ENCODE results near the gene DESI2. TPM values are rescaled to one million over a fixed set of nuclear protein-coding genes. Genes with fewer than 3 reads are reported as not detected.

The DESI2 gene
- 10 to 100 TPM; 28.0 to 31.3 TPM for total RNA-seq

DNA sequence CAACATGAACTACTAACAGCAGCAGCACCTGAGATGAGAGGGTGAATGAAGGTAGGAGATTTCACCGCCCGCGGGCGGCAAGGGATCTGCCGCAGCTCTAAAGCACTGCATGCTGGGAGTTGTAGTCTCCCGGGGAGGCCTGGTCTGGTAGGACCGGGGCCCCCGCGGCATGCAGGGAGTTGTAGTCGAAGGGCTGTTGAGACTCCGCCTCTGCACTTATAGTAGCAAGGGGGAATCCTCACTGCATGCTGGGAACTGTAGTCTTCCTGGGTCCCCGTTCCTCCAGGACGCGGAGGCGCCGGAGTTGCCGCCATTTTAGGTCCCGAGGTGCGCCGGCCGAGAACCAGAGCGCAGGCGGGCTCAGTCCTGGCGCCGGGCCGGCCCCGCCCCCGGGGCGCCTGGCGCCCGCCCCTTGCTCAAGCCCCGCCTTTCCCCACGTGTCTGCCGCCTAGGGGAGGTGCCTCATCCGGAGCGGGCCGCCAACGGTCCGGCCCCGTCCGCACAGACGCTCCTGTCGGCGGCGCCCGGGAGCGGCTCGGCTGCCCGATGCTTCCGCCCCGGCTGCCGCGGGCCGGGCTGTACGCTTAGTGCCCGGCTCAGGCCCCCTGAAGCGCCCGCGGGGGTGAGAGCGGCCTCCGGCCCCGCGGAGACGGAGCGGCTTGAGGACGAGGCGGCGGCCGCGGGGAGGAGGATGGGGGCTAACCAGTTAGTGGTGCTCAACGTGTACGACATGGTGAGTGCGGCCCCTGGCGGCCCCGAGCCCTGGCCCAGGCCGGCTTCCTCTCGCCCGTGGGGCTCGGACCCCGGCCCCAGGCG, at the start of gene DESI2:
TSS of gene DESI2 (plus strand) at position 504 of the 816 bp plus-strand sequence. CDS start at position 692, 188 bp downstream.
- H3K4me3 Mint-ChIP-seq = peak within 1 kb of the TSS; percentile 88
- H3K27me3 Mint-ChIP-seq = no peaks in the 10 kb centered on the region
- no peaks in the 10 kb centered on the region for H3K9me3 Mint-ChIP-seq
- ATAC-seq (ENCODE audit: low read depth) (peak; percentile 91), DNase-seq (peak; percentile 97)
- H3K4me1 Mint-ChIP-seq = peaks cover 18% of the 10 kb centered on the region
- POLR2A ChIA-PET = interaction anchor here (0.9 to 2.7 kb wide), 9 partner anchors 14 to 318 kb away, joined by 3 to 11 read pairs (median 5); partner anchors contain the start of genes CATSPERE, COX20 and HNRNPU
- peak within 1 kb of the TSS; percentile 84 for H3K27ac Mint-ChIP-seq
- H3K36me3 Mint-ChIP-seq = peaks cover 17% of the 10 kb centered on the region

DNA sequence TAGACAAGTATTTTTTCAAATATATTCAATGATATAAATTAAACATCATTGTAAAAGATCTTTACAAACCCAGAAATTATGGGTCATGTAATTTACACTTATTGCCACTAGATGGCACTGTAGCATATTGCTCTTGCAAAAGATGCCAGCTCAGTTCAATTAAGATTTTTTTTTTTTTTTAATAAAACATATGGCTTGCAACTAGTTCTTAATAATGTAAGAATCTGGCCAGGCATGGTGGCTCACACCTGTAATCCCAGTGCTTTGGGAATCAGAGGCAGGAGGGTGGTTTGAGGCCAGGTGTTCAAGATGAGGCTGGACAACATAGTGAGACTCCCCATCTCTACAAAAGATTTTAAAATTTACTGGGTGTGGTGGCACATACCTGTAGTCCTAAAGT, 49.4 kb upstream of the DESI2 start:
- Mint-ChIP-seq H3K4me3 (no peak overlapping the region), H3K9me3 (no peaks in the 10 kb centered on the region), H3K27me3 (peaks cover 7% of the 10 kb centered on the region), H3K27ac (no peak overlapping the region), H3K36me3 (no peaks in the 10 kb centered on the region), H3K4me1 (no peaks in the 10 kb centered on the region)
- ATAC-seq (ENCODE audit: low read depth) (no peak), DNase-seq (no peak)
- POLR2A ChIA-PET = interaction anchor here (0.7 to 0.9 kb wide), 2 partner anchors 127 to 180 kb away, joined by 3 read pairs; no protein-coding TSS in a partner anchor

DNA sequence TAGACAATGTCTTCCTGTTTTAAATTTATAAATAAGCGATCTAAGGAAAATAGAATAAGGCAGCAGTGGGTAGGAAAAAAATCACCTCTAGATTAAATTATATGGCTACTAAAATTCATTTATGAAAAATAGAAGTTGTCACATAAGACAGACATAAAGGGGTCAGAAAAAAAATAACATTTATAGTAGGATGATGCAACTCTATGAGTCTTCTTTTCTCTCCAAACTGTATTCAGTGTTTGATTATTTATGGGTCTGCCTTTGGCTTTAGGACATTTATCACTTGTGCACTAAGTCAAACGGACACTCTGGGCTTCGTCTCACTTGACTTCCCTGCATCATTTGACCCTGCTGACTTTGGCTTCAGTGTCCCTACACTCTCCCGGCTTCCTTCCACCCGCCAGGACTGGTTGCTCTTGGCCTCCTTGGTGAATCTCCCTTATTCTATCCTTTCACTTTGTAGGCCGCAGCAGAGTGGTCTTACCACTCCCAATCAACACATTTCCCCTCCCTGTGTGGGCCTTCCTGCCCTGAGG, 47.0 kb upstream of the DESI2 start:
- Mint-ChIP-seq H3K4me3 (no peak overlapping the region), H3K9me3 (no peaks in the 10 kb centered on the region), H3K4me1 (no peaks in the 10 kb centered on the region), H3K36me3 (no peaks in the 10 kb centered on the region), H3K27me3 (peaks cover 7% of the 10 kb centered on the region), H3K27ac (no peak overlapping the region)
- no peak for ATAC-seq (ENCODE audit: low read depth)
- DNase-seq = no peak
- POLR2A ChIA-PET = no interaction called here

GRCh38 chr1:244614113-244614836, 38.7 kb upstream of the DESI2 start:
- Mint-ChIP-seq H3K4me3 (no peak overlapping the region), H3K4me1 (no peaks in the 10 kb centered on the region), H3K27me3 (no peaks in the 10 kb centered on the region), H3K36me3 (no peaks in the 10 kb centered on the region), H3K27ac (no peak overlapping the region), H3K9me3 (no peaks in the 10 kb centered on the region)
- DNase-seq (no peak), ATAC-seq (ENCODE audit: low read depth) (no peak)
- POLR2A ChIA-PET = no interaction called here

GRCh38 chr1:244614879-244615278, 38.0 kb upstream of the DESI2 start:
- ATAC-seq (ENCODE audit: low read depth) = no peak

GRCh38 chr1:244615301-244615700, 37.6 kb upstream of the DESI2 start:
- no peak for ATAC-seq (ENCODE audit: low read depth)
- DNase-seq = no peak
- no peaks in the 10 kb centered on the region for H3K36me3 Mint-ChIP-seq
- no peaks in the 10 kb centered on the region for H3K9me3 Mint-ChIP-seq
- no peaks in the 10 kb centered on the region for H3K27me3 Mint-ChIP-seq
- no peak overlapping the region for H3K27ac Mint-ChIP-seq
- POLR2A ChIA-PET = no interaction called here
- H3K4me1 Mint-ChIP-seq = no peaks in the 10 kb centered on the region
- no peak overlapping the region for H3K4me3 Mint-ChIP-seq

More at GRCh38 chr1:244614879-244615278, 38.0 kb upstream of the DESI2 start:
- no peak overlapping the region for H3K27ac Mint-ChIP-seq
- H3K27me3 Mint-ChIP-seq = no peaks in the 10 kb centered on the region
- no peaks in the 10 kb centered on the region for H3K9me3 Mint-ChIP-seq
- POLR2A ChIA-PET = no interaction called here
- H3K4me1 Mint-ChIP-seq = no peaks in the 10 kb centered on the region
- H3K36me3 Mint-ChIP-seq = no peaks in the 10 kb centered on the region
- H3K4me3 Mint-ChIP-seq = no peak overlapping the region
- DNase-seq = no peak

DNA sequence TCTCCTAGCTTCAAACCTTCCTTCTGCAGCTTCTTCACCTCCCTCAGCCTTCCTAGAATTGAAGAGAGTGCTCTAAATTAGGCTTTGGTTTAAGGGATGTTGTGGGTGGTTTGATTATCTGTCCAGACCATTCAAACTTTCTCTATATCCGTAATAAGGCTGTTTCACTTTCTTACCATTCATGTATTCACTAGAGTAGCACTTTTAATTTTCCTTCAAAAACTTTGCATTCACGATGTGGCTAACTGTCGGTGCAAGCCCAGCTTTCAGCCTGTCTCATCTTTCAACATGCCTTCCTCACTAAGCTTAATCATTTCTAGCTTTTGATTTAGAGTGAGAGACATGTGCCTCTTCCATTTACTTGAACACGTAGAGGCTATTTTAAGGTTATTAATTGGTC, 26.2 kb upstream of the DESI2 start:
- Mint-ChIP-seq H3K36me3 (no peaks in the 10 kb centered on the region), H3K9me3 (no peaks in the 10 kb centered on the region), H3K4me3 (no peak overlapping the region), H3K27ac (no peak overlapping the region), H3K27me3 (peaks cover 2% of the 10 kb centered on the region), H3K4me1 (no peaks in the 10 kb centered on the region)
- POLR2A ChIA-PET = no interaction called here
- ATAC-seq (ENCODE audit: low read depth) (no peak), DNase-seq (no peak)

GRCh38 chr1:244628789-244629188, 24.1 kb upstream of the DESI2 start:
- Mint-ChIP-seq H3K9me3 (no peaks in the 10 kb centered on the region), H3K36me3 (no peaks in the 10 kb centered on the region), H3K4me1 (no peaks in the 10 kb centered on the region), H3K4me3 (no peak overlapping the region), H3K27me3 (peaks cover 10% of the 10 kb centered on the region), H3K27ac (no peak overlapping the region)
- DNase-seq (no peak), ATAC-seq (ENCODE audit: low read depth) (no peak)
- POLR2A ChIA-PET = no interaction called here

DNA sequence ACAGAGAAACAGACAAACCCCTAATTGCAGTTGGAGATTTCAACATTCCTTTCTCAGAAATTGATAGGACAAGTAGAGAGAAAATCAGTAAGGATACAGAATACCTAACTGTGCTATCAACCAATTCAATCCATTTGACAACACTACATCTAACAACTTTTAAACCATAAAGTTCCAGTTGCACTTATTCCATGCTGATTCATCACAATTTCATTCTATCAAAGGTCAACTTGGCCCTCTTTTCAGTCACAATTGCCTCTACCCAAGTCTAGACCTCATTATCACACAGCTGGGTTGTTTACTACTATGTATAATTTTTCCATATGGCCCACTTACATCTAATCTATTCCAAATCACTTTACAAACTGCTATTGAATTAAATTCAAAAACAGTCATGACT, 19.8 kb upstream of the DESI2 start:
- POLR2A ChIA-PET = no interaction called here
- Mint-ChIP-seq H3K4me3 (no peak overlapping the region), H3K4me1 (no peaks in the 10 kb centered on the region), H3K9me3 (no peaks in the 10 kb centered on the region), H3K27ac (no peak overlapping the region), H3K27me3 (peaks cover 10% of the 10 kb centered on the region), H3K36me3 (no peaks in the 10 kb centered on the region)
- DNase-seq (no peak), ATAC-seq (ENCODE audit: low read depth) (no peak)

DNA sequence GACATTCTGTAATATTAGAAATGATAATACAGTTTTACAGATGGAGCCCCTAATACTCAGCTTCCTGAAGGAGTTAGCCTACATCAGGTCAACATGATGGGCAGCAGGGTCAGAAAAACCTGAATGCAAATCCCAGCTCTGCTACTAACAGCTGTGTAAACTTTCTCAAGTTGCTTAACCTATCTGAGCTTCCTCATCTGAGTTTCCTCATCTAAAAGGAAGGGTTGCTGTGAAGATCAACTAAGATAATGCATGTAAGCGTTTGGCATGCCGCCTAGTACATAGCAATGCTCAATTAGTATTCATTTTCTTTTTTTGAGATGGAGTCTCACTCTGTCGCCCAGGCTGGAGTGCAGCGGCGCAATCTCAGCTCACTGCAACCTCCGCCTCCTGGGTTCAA, 18.4 kb upstream of the DESI2 start:
- Mint-ChIP-seq H3K4me1 (no peaks in the 10 kb centered on the region), H3K27me3 (peaks cover 10% of the 10 kb centered on the region), H3K27ac (no peak overlapping the region), H3K9me3 (no peaks in the 10 kb centered on the region), H3K36me3 (no peaks in the 10 kb centered on the region), H3K4me3 (no peak overlapping the region)
- ATAC-seq (ENCODE audit: low read depth) = no peak
- POLR2A ChIA-PET = interaction anchor here (0.6 kb wide), 1 partner anchor 19 kb away, joined by 7 read pairs; no protein-coding TSS in a partner anchor
- no peak for DNase-seq

- no peaks in the 10 kb centered on the region for H3K4me1 Mint-ChIP-seq
- peaks cover 8% of the 10 kb centered on the region for H3K27me3 Mint-ChIP-seq
- no peaks in the 10 kb centered on the region for H3K36me3 Mint-ChIP-seq
- H3K4me3 Mint-ChIP-seq = no peak overlapping the region
- no peaks in the 10 kb centered on the region for H3K9me3 Mint-ChIP-seq
- ATAC-seq (ENCODE audit: low read depth) = no peak
- DNase-seq = no peak
- no peak overlapping the region for H3K27ac Mint-ChIP-seq
- POLR2A ChIA-PET = no interaction called here
These were observed 16.3 kb upstream of the DESI2 start for GRCh38 chr1:244636488-244637259.

DNA sequence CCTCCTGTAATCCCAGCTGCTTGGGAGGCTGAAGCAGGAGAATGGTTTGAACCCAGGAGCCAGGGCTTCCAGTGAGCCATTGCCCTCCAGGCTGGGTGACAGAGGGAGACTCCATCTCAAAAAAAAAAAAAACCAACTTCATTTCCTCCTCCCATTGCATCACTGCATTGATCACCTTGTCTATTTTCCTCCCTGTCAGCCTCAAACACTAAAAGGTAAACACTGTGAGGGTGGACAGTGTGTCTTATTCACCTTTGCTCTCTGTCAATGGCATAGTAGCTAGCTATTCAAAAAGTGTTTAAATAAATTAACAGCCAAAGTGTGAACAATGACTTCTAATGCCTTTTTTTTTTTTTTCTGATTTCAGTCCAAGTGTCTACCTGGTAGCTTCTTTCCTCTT, 13.4 kb upstream of the DESI2 start:
- POLR2A ChIA-PET = interaction anchor here (1.1 kb wide), 1 partner anchor 13 kb away, joined by 6 read pairs; the partner anchor contains the start of gene DESI2

GRCh38 chr1:244640917-244641316, 12.0 kb upstream of the DESI2 start:
- DNase-seq (no peak), ATAC-seq (ENCODE audit: low read depth) (no peak)
- POLR2A ChIA-PET = no interaction called here
- no peaks in the 10 kb centered on the region for H3K4me1 Mint-ChIP-seq
- no peak overlapping the region for H3K4me3 Mint-ChIP-seq
- H3K36me3 Mint-ChIP-seq = no peaks in the 10 kb centered on the region
- H3K27ac Mint-ChIP-seq = no peak overlapping the region
- H3K9me3 Mint-ChIP-seq = no peaks in the 10 kb centered on the region
- H3K27me3 Mint-ChIP-seq = peaks cover 4% of the 10 kb centered on the region

More for the DNA sequence above, 13.4 kb upstream of the DESI2 start:
- no peak for DNase-seq
- no peak overlapping the region for H3K4me3 Mint-ChIP-seq
- H3K36me3 Mint-ChIP-seq = no peaks in the 10 kb centered on the region
- peaks cover 4% of the 10 kb centered on the region for H3K27me3 Mint-ChIP-seq
- ATAC-seq (ENCODE audit: low read depth) = no peak
- no peaks in the 10 kb centered on the region for H3K4me1 Mint-ChIP-seq
- H3K27ac Mint-ChIP-seq = no peak overlapping the region
- no peaks in the 10 kb centered on the region for H3K9me3 Mint-ChIP-seq
